Keratinocyte (primary cell): ENCODE data around the gene SNRNP35. TPM values are rescaled to one million over a fixed set of nuclear protein-coding genes. Genes with fewer than 3 reads are reported as not detected.

Experiments
- DNase-seq: peaks from one replicate; pipeline ENCODE4 v3.0.0-alpha.2; 2011; ENCODE audit warnings: low read depth, missing footprints, low spot score
- FAIRE-seq: peaks from 2 replicates; lab custom pipeline; 2011; peaks lifted over from hg19 to GRCh38; lab: Jason Lieb, UNC
- H2AFZ ChIP-seq: 2 replicates; pipeline ENCODE4 v1.6.0; 2012; ENCODE audit warnings: low read length, control low read depth, inconsistent platforms; ENCODE audit not compliant: control insufficient read depth
- H3K27ac ChIP-seq: 2 replicates; pipeline ENCODE4 v1.5.1; 2011; ENCODE audit warnings: low read length; ENCODE audit not compliant: control insufficient read depth, insufficient read depth
- H3K27me3 ChIP-seq: 3 replicates; pipeline ENCODE4 v1.6.0; 2011; ENCODE audit warnings: low read length; ENCODE audit not compliant: control insufficient read depth, insufficient read depth; ENCODE audit errors: extremely low read depth
- H3K36me3 ChIP-seq, 2 experiments: 2 replicates in 1 of 2; 3 replicates in 1 of 2; pipeline ENCODE4 v1.5.1; 2011; ENCODE audit warnings: low read length in 2 of 2, mild to moderate bottlenecking in 1 of 2; ENCODE audit not compliant: control insufficient read depth in 2 of 2, insufficient read depth in 2 of 2; ENCODE audit errors: extremely low read depth in 1 of 2
- H3K4me1 ChIP-seq: 3 replicates; pipeline ENCODE4 v1.5.1; 2011; ENCODE audit warnings: low read length; ENCODE audit not compliant: control insufficient read depth, insufficient read depth; ENCODE audit errors: extremely low read depth
- H3K4me2 ChIP-seq: 3 replicates; pipeline ENCODE4 v1.6.0; 2011; ENCODE audit warnings: low read depth, low read length; ENCODE audit not compliant: control insufficient read depth, insufficient read depth; ENCODE audit errors: extremely low read depth
- H3K4me3 ChIP-seq, 3 experiments: fragments of 200-600 bp in 1 of 3; sonication (generic) in 1 of 3; 2 replicates in 2 of 3; 3 replicates in 1 of 3; pipeline ENCODE4 v1.5.1; 2011 to 2016; ENCODE audit warnings: low read length in 3 of 3, mild to moderate bottlenecking in 3 of 3, control low read depth in 2 of 3, inconsistent platforms in 1 of 3, low read depth in 1 of 3, mixed read lengths in 1 of 3, mixed run types in 1 of 3, moderate library complexity in 1 of 3; ENCODE audit not compliant: control insufficient read depth in 2 of 3, insufficient read depth in 2 of 3; ENCODE audit errors: extremely low read depth in 1 of 3
- H3K79me2 ChIP-seq: 2 replicates; pipeline ENCODE4 v1.6.0; 2012; ENCODE audit warnings: low read length; ENCODE audit not compliant: control insufficient read depth, insufficient read depth
- H3K9ac ChIP-seq: 3 replicates; pipeline ENCODE4 v1.6.0; 2011; ENCODE audit warnings: low read length; ENCODE audit not compliant: control insufficient read depth, insufficient read depth; ENCODE audit errors: extremely low read depth
- H3K9me1 ChIP-seq: 3 replicates; pipeline ENCODE4 v1.6.0; 2011; ENCODE audit warnings: low read length; ENCODE audit not compliant: control insufficient read depth, insufficient read depth; ENCODE audit errors: extremely low read depth
- H3K9me3 ChIP-seq: 2 replicates; pipeline ENCODE4 v1.5.1; 2012; ENCODE audit warnings: low read depth, low read length; ENCODE audit not compliant: control insufficient read depth
- H4K20me1 ChIP-seq: 3 replicates; pipeline ENCODE4 v1.6.0; 2011; ENCODE audit warnings: low read length; ENCODE audit not compliant: control insufficient read depth, insufficient read depth; ENCODE audit errors: extremely low read depth
- CTCF ChIP-seq, 3 experiments: IDR thresholded peaks in 1 of 3; conservative IDR thresholded peaks in 1 of 3; optimal IDR thresholded peaks in 1 of 3; 2 replicates in 2 of 3; 3 replicates in 1 of 3; pipeline versions ENCODE3 to v1.5.1; 2011; ENCODE audit warnings: low read length in 3 of 3, mild to moderate bottlenecking in 3 of 3, moderate library complexity in 2 of 3, control low read depth in 1 of 3, inconsistent platforms in 1 of 3; ENCODE audit not compliant: insufficient read depth in 2 of 3; ENCODE audit errors: extremely low read depth in 1 of 3
- EZH2 ChIP-seq: IDR thresholded peaks from one replicate; pipeline ENCODE4 v1.6.1; 2012; ENCODE audit warnings: inconsistent platforms, mild to moderate bottlenecking, low read length, moderate library complexity
- dilution Hi-C: fragments of 300-500 bp; cut with MboI; formaldehyde crosslinking; loops from one replicate; pipeline ENCODE4 v1.7.0; 2020; ENCODE audit warnings: low sequenced_read_pairs; ENCODE audit not compliant: extremely low pct_ligation_motif_present
- polyA plus RNA-seq, 5 experiments: library from polyadenylated mRNA; depleted of rRNA in 3 of 5; stranded (reverse) in 3 of 5; stranded (forward) in 1 of 5; unstranded in 1 of 5; fragments of >200 nt; gene quantifications; 1 replicate in 1 of 5; 2 replicates in 3 of 5; 3 replicates in 1 of 5; pipeline versions ENCODE4 v1.2.1 to v1.2.3, GENCODE V29; 2011 to 2012; ENCODE audit warnings: missing spikeins in 2 of 5, low read depth in 1 of 5, low replicate concordance in 1 of 5

SNRNP35 gene
- polyA plus RNA-seq, 1 donor (not counting 4 experiments of a cell fraction or from before 2014, with no cell fraction given), result 15.2 TPM

DNA sequence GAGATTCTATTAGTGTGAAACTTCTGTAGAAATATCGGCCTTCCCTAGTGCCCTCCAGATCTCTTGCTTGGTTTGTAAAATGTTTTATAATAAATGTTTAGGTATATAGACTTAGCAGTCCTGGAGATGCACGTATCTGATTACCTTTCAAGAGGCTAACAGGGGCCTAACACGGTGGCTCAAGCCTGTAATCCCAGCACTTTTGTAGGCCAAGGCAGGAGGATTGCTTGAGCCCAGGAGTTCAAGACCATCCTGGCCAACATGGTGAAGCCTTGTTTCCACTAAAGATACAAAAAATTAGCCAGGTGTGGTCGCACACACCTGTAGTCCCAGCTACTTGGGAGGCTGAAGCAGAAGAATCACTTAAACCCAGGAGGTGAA, 11.6 kb upstream of the SNRNP35 start:
- Histone ChIP-seq H3K9me3 (no peaks in the 10 kb centered on the region), H3K9me1 (no peaks in the 10 kb centered on the region), H3K36me3 (no peaks in the 10 kb centered on the region), H3K4me3 (no peak overlapping the region), H3K27ac (no peak overlapping the region), H3K9ac (no peak overlapping the region), H4K20me1 (no peaks in the 10 kb centered on the region), H3K27me3 (no peaks in the 10 kb centered on the region), H2AFZ (peak overlapping the region; percentile 90), H3K79me2 (no peaks in the 10 kb centered on the region), H3K4me1 (no peaks in the 10 kb centered on the region), H3K4me2 (no peak overlapping the region)
- no peak for DNase-seq
- no peak for FAIRE-seq
- dilution Hi-C loops, result no loop called here
- no peak for TF ChIP-seq CTCF (optimal IDR thresholded peaks at IDR 0.05 in 1 of 3, IDR thresholded peaks at IDR 0.05 in 1 of 3, conservative IDR thresholded peaks at IDR 0.05 in 1 of 3; ENCODE audit: extremely low read depth in 1 of 3, insufficient read depth in 2 of 3, low read length in 3 of 3)
- no peak for TF ChIP-seq EZH2

- no peak for FAIRE-seq
- no peaks in the 10 kb centered on the region for H3K9me1 ChIP-seq
- H2AFZ ChIP-seq, result no peak overlapping the region
Measured at GRCh38 chr12:123449249-123449733, 8.6 kb upstream of the SNRNP35 start.

More at GRCh38 chr12:123449249-123449733, 8.6 kb upstream of the SNRNP35 start:
- Histone ChIP-seq H3K27ac (no peak overlapping the region), H3K9ac (no peak overlapping the region), H3K4me1 (no peaks in the 10 kb centered on the region), H3K27me3 (no peaks in the 10 kb centered on the region), H3K36me3 (no peaks in the 10 kb centered on the region), H3K4me2 (no peak overlapping the region), H4K20me1 (no peaks in the 10 kb centered on the region), H3K4me3 (no peak overlapping the region), H3K79me2 (no peaks in the 10 kb centered on the region), H3K9me3 (no peaks in the 10 kb centered on the region)
- DNase-seq, result no peak
- dilution Hi-C loops, result no loop called here
- TF ChIP-seq CTCF (optimal IDR thresholded peaks at IDR 0.05 in 1 of 3, IDR thresholded peaks at IDR 0.05 in 1 of 3, conservative IDR thresholded peaks at IDR 0.05 in 1 of 3; ENCODE audit: extremely low read depth in 1 of 3, insufficient read depth in 2 of 3, low read length in 3 of 3) (no peak), EZH2 (no peak)
